Measurements from ENCODE around the gene HOOK2. TPM values are rescaled to one million over a fixed set of nuclear protein-coding genes. Genes with fewer than 3 reads are reported as not detected.

Gene HOOK2
- total RNA-seq, 2 experiments from 2014 or later, result 17.3 to 18.4 TPM

GRCh38 chr19:12756150-12756883, 19.0 kb downstream of the HOOK2 start:
- peaks cover 24% of the 10 kb centered on the region for H3K27me3 Mint-ChIP-seq
- CTCF ChIA-PET, result interaction anchor here (1.2 to 17.4 kb wide), 6 partner anchors 9 to 91 kb away, joined by 3 to 480 read pairs (median 46); partner anchors contain the start of genes JUNB, PRDX2 and THSD8

DNA sequence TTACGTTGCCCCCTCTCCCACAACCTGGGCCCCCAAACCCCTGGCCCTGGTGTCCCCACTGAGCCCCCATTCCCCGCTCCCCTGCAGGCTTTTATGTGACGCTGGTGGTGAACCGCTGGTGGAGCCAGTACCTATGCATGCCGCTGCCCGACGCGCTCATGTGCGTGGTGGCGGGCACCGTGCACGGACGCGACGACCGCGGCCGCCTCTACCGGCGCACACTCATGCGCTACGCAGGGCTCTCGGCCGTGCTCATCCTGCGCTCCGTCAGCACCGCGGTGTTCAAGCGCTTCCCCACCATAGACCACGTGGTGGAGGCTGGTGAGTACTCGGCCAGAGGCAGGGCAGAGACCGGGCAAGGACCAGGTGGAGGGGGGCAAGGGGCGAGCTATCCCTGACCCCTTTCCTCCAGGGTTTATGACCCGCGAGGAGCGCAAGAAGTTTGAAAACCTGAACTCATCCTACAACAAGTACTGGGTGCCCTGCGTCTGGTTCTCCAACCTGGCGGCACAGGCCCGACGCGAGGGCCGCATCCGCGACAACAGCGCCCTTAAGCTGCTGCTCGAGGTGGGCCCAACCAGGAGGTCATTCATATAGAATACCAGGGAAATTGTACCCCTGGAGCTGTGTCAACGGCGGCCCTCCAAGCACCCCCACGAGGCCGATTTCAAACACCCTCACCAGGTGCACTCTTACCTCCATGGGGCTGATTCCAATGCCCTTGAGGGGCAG, 20.7 kb downstream of the HOOK2 start:
- POLR2A ChIA-PET, result interaction anchor here (0.9 kb wide), 1 partner anchor 21 kb away, joined by 3 read pairs; no protein-coding TSS in a partner anchor
- peaks cover 35% of the 10 kb centered on the region for H3K27me3 Mint-ChIP-seq
- intact Hi-C loops (cut with micrococcal nuclease), result no loop called here

More at GRCh38 chr19:12756150-12756883, 19.0 kb downstream of the HOOK2 start:
- ATAC-seq (no peak), DNase-seq (no peak)
- intact Hi-C loops (cut with micrococcal nuclease), result no loop called here
- no peak for TF ChIP-seq CTCF (IDR thresholded peaks at IDR 0.05)
- Mint-ChIP-seq H3K9me3 (no peaks in the 10 kb centered on the region), H3K4me3 (no peak overlapping the region), H3K36me3 (ENCODE audit: low read depth) (no peaks in the 10 kb centered on the region), H3K4me1 (ENCODE audit: low read depth) (peaks cover 10% of the 10 kb centered on the region), H3K27ac (no peak overlapping the region)
- POLR2A ChIA-PET, result interaction anchor here (0.7 to 1.1 kb wide), 3 partner anchors 9 to 91 kb away, joined by 3 to 4 read pairs (median 3); no protein-coding TSS in a partner anchor

DNA sequence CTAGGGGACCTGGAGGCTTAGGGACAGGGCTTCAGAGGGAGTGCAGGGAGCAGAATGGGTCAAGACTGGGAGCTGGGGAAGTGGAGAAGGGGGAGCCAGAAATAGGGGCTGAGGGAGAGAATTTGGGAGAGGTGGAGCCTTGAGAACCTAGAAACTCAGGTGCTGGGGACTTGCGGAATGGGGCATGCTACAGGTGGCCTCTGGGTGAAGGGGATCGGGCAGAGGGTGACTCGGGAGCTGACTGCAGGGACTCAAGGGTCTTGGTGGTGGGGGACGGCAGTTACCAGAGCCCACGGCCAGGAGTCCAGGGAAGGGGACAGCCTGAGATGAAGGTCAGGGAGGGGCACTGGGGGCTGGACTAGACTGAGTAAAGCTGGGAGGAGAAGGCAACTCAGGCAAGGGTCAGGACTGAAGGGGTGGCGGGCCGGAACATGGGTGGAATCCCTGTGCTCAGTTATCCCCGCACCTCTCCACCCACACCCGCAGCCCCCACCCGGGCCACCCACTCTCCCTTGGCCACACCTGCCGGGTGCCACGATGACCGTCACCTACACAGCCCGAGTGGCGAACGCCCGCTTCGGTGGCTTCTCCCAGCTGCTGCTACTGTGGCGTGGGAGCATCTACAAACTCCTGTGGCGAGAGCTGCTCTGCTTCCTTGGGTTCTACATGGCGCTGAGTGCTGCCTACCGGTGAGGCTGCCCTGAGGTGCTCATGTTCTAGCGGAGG, 23.1 kb downstream of the HOOK2 start:
- ATAC-seq, result no peak
- Mint-ChIP-seq H3K9me3 (peaks cover 8% of the 10 kb centered on the region), H3K27ac (no peak overlapping the region), H3K4me3 (no peak overlapping the region), H3K36me3 (ENCODE audit: low read depth) (peaks cover 12% of the 10 kb centered on the region), H3K4me1 (ENCODE audit: low read depth) (no peaks in the 10 kb centered on the region), H3K27me3 (peaks cover 28% of the 10 kb centered on the region)
- intact Hi-C loops (cut with micrococcal nuclease), result no loop called here
- ChIA-PET POLR2A (interaction anchor here (0.8 to 2.2 kb wide), 4 partner anchors 14 to 21 kb away, joined by 3 to 10 read pairs (median 4); partner anchors contain the start of gene GET3), CTCF (interaction anchor here (1.0 to 2.3 kb wide), 3 partner anchors 8 to 44 kb away, joined by 3 to 5 read pairs (median 3); no protein-coding TSS in a partner anchor)
- DNase-seq, result no peak
- TF ChIP-seq CTCF (IDR thresholded peaks at IDR 0.05), result no peak

More for the DNA sequence above, 20.7 kb downstream of the HOOK2 start:
- TF ChIP-seq CTCF (IDR thresholded peaks at IDR 0.05), result no peak
- no peaks in the 10 kb centered on the region for H3K36me3 Mint-ChIP-seq (ENCODE audit: low read depth)
- DNase-seq (no peak), ATAC-seq (no peak)
- H3K4me1 Mint-ChIP-seq (ENCODE audit: low read depth), result peaks cover 6% of the 10 kb centered on the region
- CTCF ChIA-PET, result interaction anchor here (1.1 to 17.4 kb wide), 7 partner anchors 11 to 93 kb away, joined by 3 to 480 read pairs (median 9); partner anchors contain the start of genes JUNB, PRDX2 and THSD8
- no peaks in the 10 kb centered on the region for H3K9me3 Mint-ChIP-seq
- H3K27ac Mint-ChIP-seq, result no peak overlapping the region
- no peak overlapping the region for H3K4me3 Mint-ChIP-seq

- ATAC-seq (no peak), DNase-seq (no peak)
- peaks cover 28% of the 10 kb centered on the region for H3K27me3 Mint-ChIP-seq
- no peak within 1 kb of the TSS for H3K27ac Mint-ChIP-seq
- H3K4me3 Mint-ChIP-seq, result no peak within 1 kb of the TSS
- TF ChIP-seq CTCF (IDR thresholded peaks at IDR 0.05), result no peak
- ChIA-PET POLR2A (interaction anchor here (1.1 to 2.2 kb wide), 2 partner anchors 14 to 20 kb away, joined by 3 to 10 read pairs; partner anchors contain the start of gene GET3), CTCF (interaction anchor here (0.6 to 1.2 kb wide), 2 partner anchors 9 to 227 kb away, joined by 3 read pairs; no protein-coding TSS in a partner anchor)
- intact Hi-C loops (cut with micrococcal nuclease), result no loop called here
- H3K4me1 Mint-ChIP-seq (ENCODE audit: low read depth), result no peaks in the 10 kb centered on the region
- peaks cover 8% of the 10 kb centered on the region for H3K9me3 Mint-ChIP-seq
- peaks cover 17% of the 10 kb centered on the region for H3K36me3 Mint-ChIP-seq (ENCODE audit: low read depth)
These were observed 23.7 kb downstream of the HOOK2 start, which contains the start of gene BEST2 for GRCh38 chr19:12751635-12752034. Gene BEST2 (plus strand): TSS chr19:12751791. CDS start chr19:12752593, 802 bp downstream.
